GM21390 (cell line): ENCODE results near the gene GRK6.
"Not testable (repeated sequence)": the region's sequence is repeated elsewhere in the genome, so short reads cannot be mapped to it uniquely, and the experiment has no call there.

Source experiments
- ATAC-seq: cut with Tn5 transposase; IDR thresholded peaks from one replicate; pipeline ENCODE4 v1.9.1; 2021; ENCODE audit not compliant: unreplicated experiment

GRK6 gene

GRCh38 chr5:177483994-177484901, 57.8 kb downstream of the GRK6 start:
- ATAC-seq: no peak

GRCh38 chr5:177484902-177485549, 58.5 kb downstream of the GRK6 start:
- no peak for ATAC-seq

- not testable (repeated sequence) for ATAC-seq
Measured at GRCh38 chr5:177485753-177486152, 59.3 kb downstream of the GRK6 start.

GRCh38 chr5:177486256-177486655, 59.8 kb downstream of the GRK6 start:
- no peak for ATAC-seq

GRCh38 chr5:177487144-177487543, 60.7 kb downstream of the GRK6 start:
- no peak for ATAC-seq

- no peak for ATAC-seq
Measured at GRCh38 chr5:177487975-177488374, 61.5 kb downstream of the GRK6 start.

- no peak for ATAC-seq
Measured at GRCh38 chr5:177489119-177489716, 62.7 kb downstream of the GRK6 start.

- ATAC-seq: no peak
Measured at GRCh38 chr5:177490311-177490991, 64.0 kb downstream of the GRK6 start.

- no peak for ATAC-seq
Measured at GRCh38 chr5:177490992-177491391, 64.5 kb downstream of the GRK6 start.

- no peak for ATAC-seq
Measured at GRCh38 chr5:177491429-177491945, 65.0 kb downstream of the GRK6 start.

- ATAC-seq: no peak
Measured at GRCh38 chr5:177491983-177492746, 65.7 kb downstream of the GRK6 start.
